Ascending aorta (tissue), 2 donors: Measurements from ENCODE around the gene BCL2L15. TPM values are rescaled to one million over a fixed set of nuclear protein-coding genes. Genes with fewer than 3 reads are reported as not detected.

ENCODE experiments used
- DNase-seq, 2 donors: peaks; one replicate each; pipeline ENCODE4 v3.0.0-alpha.2; 2019; ENCODE audit warnings: low spot score in 2 of 2
- H3K27ac ChIP-seq, 2 donors: fragments of 200-600 bp; sonication (generic); one replicate each; pipeline ENCODE4 v1.5.1; 2016 to 2017; ENCODE audit warnings: mild to moderate bottlenecking in 1 of 2
- H3K27me3 ChIP-seq: fragments of 200-600 bp; sonication (generic); one replicate; pipeline ENCODE4 v1.5.1; 2017
- H3K36me3 ChIP-seq, 2 donors: fragments of 200-600 bp; sonication (generic); one replicate each; pipeline ENCODE4 v1.5.1; 2016
- H3K4me1 ChIP-seq, 2 donors: fragments of 200-600 bp; sonication (generic); one replicate each; pipeline ENCODE4 v1.5.1; 2016 to 2017; ENCODE audit warnings: mild to moderate bottlenecking in 1 of 2
- H3K4me3 ChIP-seq, 2 donors: fragments of 200-600 bp; sonication (generic); one replicate each; pipeline ENCODE4 v1.5.1; 2016 to 2017; ENCODE audit warnings: mild to moderate bottlenecking in 1 of 2
- H3K9me3 ChIP-seq, 2 donors: fragments of 200-600 bp; sonication (generic); one replicate each; pipeline ENCODE4 v1.5.1; 2016
- intact Hi-C: fragments of 100-400 bp; cut with DNase I; formaldehyde crosslinking; loops from one replicate; pipeline ENCODE4 v1.15.1; 2023
- total RNA-seq: library from RNA; depleted of rRNA; stranded (reverse); fragments of >200 nt; gene quantifications from one replicate; pipeline ENCODE4 v1.1.0, GENCODE V29; 2016
- TF ChIP-seq, protein P1 (sequence below), 3 experiments: fragments of 200-600 bp in 2 of 3; fragments of 450-650 bp in 1 of 3; sonication (generic) in 2 of 3; IDR thresholded peaks; one replicate each; pipeline ENCODE4 v1.5.1; 2016 to 2019; ENCODE audit warnings: antibody characterized with exemption in 3 of 3, mild to moderate bottlenecking in 1 of 3, moderate library complexity in 1 of 3

BCL2L15 gene
- total RNA-seq, 1 donor from 2014 or later: not detected

GRCh38 chr1:113904674-113905434, 17.5 kb upstream of the BCL2L15 start, which contains the start of the genes AP4B1 and DCLRE1B:
AP4B1 (minus strand) TSS chr1:113904799; CDS start chr1:113904717, 82 bp downstream.
DCLRE1B (plus strand) TSS chr1:113905326; CDS start chr1:113905587, 261 bp downstream.
- peak; percentile 97 to 99 for DNase-seq
- Histone ChIP-seq H3K36me3 (peaks cover 2 to 18% of the 10 kb centered on the region in 2 donors), H3K9me3 (no peaks in the 10 kb centered on the region), H3K27ac (peak within 1 kb of the TSS; percentile 86 to 92), H3K27me3 (no peaks in the 10 kb centered on the region), H3K4me1 (peaks cover 0 to 17% of the 10 kb centered on the region in 2 donors), H3K4me3 (peak within 1 kb of the TSS; percentile 85 to 86)
- intact Hi-C loops: loop anchor here (1.0 to 10.0 kb wide), 9 partner anchors 24 to 1190 kb away; partner anchors contain the start of genes BCAS2, HIPK1, MAGI3 and PHTF1
- TF ChIP-seq, protein P1, sequence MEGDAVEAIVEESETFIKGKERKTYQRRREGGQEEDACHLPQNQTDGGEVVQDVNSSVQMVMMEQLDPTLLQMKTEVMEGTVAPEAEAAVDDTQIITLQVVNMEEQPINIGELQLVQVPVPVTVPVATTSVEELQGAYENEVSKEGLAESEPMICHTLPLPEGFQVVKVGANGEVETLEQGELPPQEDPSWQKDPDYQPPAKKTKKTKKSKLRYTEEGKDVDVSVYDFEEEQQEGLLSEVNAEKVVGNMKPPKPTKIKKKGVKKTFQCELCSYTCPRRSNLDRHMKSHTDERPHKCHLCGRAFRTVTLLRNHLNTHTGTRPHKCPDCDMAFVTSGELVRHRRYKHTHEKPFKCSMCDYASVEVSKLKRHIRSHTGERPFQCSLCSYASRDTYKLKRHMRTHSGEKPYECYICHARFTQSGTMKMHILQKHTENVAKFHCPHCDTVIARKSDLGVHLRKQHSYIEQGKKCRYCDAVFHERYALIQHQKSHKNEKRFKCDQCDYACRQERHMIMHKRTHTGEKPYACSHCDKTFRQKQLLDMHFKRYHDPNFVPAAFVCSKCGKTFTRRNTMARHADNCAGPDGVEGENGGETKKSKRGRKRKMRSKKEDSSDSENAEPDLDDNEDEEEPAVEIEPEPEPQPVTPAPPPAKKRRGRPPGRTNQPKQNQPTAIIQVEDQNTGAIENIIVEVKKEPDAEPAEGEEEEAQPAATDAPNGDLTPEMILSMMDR (IDR thresholded peaks at IDR 0.05): peak; percentile 53 to 82 (median 69)

GRCh38 chr1:113904293-113904673, 16.9 kb upstream of the BCL2L15 start:
- H3K9me3 ChIP-seq: no peaks in the 10 kb centered on the region
- peaks cover 0 to 17% of the 10 kb centered on the region in 2 donors for H3K4me1 ChIP-seq
- peak overlapping the region; percentile 85 to 86 for H3K4me3 ChIP-seq
- H3K27me3 ChIP-seq: no peaks in the 10 kb centered on the region
- H3K36me3 ChIP-seq: peaks cover 4 to 22% of the 10 kb centered on the region in 2 donors
- intact Hi-C loops: loop anchor here (2.0 to 10.0 kb wide), 6 partner anchors 69 to 1189 kb away; partner anchors contain the start of genes BCAS2, PHTF1, PPM1J and SLC16A1
- peak overlapping the region; percentile 86 to 92 for H3K27ac ChIP-seq
- TF ChIP-seq, protein P1 (IDR thresholded peaks at IDR 0.05): no peak
- no peak for DNase-seq

DNA sequence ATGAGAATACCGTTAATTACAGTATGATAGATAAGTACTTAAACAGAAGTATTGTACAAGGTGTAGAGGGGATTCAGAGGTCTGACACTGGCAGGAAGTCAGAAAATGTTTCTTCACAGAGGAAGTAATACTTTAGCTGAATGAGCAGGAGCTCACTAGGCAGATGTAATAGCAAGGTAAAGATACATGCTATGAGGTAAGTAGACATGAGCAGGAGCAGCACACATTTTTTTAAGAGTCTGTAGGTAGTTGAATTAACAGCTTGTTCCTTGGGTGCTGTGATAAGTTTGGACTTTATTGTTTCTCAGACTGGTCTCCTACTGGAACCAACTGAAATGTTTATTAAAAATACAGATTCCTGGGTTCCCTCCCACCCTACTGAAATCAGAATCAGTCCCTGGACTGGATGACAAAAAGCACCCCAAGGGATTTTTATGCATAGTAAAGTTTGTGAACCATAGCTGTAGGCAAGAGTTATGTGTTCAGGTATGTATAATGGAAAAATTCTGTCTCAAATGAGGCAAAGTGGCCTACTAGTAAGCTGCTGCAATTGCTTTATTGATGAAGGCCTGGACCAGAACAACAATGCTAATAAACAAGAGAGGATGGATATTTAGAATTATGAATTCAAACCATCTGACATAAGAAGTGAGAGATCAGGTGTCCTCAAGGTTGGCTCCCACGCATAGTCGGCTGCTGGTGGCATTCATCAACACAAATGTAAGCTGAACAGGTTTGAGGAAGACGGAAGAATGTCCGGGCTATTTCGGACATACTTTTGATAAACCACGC, 16.3 kb upstream of the BCL2L15 start:
- Histone ChIP-seq H3K4me3 (peak overlapping the region; percentile 85 to 86), H3K27me3 (no peaks in the 10 kb centered on the region), H3K36me3 (peaks cover 4 to 21% of the 10 kb centered on the region in 2 donors), H3K4me1 (peaks cover 0 to 23% of the 10 kb centered on the region in 2 donors), H3K9me3 (no peaks in the 10 kb centered on the region), H3K27ac (peak overlapping the region; percentile 86 to 92)
- DNase-seq: no peak
- TF ChIP-seq, protein P1 (IDR thresholded peaks at IDR 0.05): no peak
- intact Hi-C loops: loop anchor here (2.0 to 10.0 kb wide), 6 partner anchors 69 to 1189 kb away; partner anchors contain the start of genes BCAS2, PHTF1, PPM1J and SLC16A1

DNA sequence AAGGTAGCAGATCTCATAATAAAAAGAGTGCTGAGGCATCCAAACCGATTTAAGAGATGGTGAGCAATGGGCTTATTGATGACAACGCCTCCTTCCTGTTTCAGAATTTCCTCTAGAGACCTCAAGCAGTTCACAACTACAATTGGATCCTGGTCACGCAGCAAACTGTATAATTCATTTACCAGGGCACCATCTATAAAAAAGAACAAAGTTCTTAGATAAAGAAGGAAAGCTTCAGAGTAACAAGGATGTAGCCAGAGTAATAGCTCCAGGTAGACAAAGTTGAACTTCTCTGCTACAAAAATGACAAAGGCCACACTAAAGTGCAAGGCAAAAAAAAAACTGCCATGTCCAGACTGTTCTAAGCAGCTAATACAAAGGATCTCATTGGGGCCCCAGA, 13.8 kb upstream of the BCL2L15 start:
- no peaks in the 10 kb centered on the region for H3K27me3 ChIP-seq
- intact Hi-C loops: loop anchor here (10.0 kb wide), 3 partner anchors 614 to 946 kb away; partner anchors contain the start of genes BCAS2, SLC16A1 and TRIM33
- TF ChIP-seq, protein P1 (IDR thresholded peaks at IDR 0.05): no peak
- H3K27ac ChIP-seq: no peak overlapping the region
- H3K4me3 ChIP-seq: no peak overlapping the region
- H3K36me3 ChIP-seq: peaks cover 17 to 29% of the 10 kb centered on the region in 2 donors
- H3K9me3 ChIP-seq: no peaks in the 10 kb centered on the region
- peaks cover 0 to 24% of the 10 kb centered on the region in 2 donors for H3K4me1 ChIP-seq
- DNase-seq: no peak

- intact Hi-C loops: no loop called here
- H3K27ac ChIP-seq: peak overlapping the region; percentile 66 to 67
Measured at GRCh38 chr1:113899111-113899510, 11.7 kb upstream of the BCL2L15 start.

More at GRCh38 chr1:113899111-113899510, 11.7 kb upstream of the BCL2L15 start:
- Histone ChIP-seq H3K36me3 (peaks cover 28 to 46% of the 10 kb centered on the region in 2 donors), H3K4me3 (no peak overlapping the region), H3K27me3 (no peaks in the 10 kb centered on the region), H3K9me3 (no peaks in the 10 kb centered on the region), H3K4me1 (peaks cover 0 to 22% of the 10 kb centered on the region in 2 donors)
- TF ChIP-seq, protein P1 (IDR thresholded peaks at IDR 0.05): no peak
- DNase-seq: no peak
